IMR-90 (cell line): ENCODE results near the gene ITGA2. TPM values are rescaled to one million over a fixed set of nuclear protein-coding genes. Genes with fewer than 3 reads are reported as not detected.

Source experiments
- ATAC-seq: fragments of 200-7000 bp; cut with Tn5 transposase; 2 replicates; pipeline ENCODE4 v1.9.1; 2020; ENCODE audit warnings: low read depth, mild to moderate bottlenecking, moderate library complexity
- BruUV-seq: library from RNA; stranded (reverse); fragments of 400-500 nt; replicated peaks from 2 replicates; lab custom pipeline; 2021; lab: Mats Ljungman, UMichigan
- CTCF ChIA-PET: fragments of 300-600 bp; formaldehyde crosslinking; extraction: SDS; loops from one replicate; lab custom pipeline; 2021; ENCODE audit warnings: antibody characterized with exemption; lab: Yijun Ruan, JAX
- POLR2A ChIA-PET: fragments of 300-600 bp; sonication (Branson Sonifier 250); formaldehyde crosslinking; loops from one replicate; lab custom pipeline; 2022; ENCODE audit warnings: antibody characterized with exemption; ENCODE audit not compliant: unreplicated experiment; lab: Charles Lee
- DNase-seq: peaks from one replicate; pipeline ENCODE4 v3.0.0; 2013
- H2AFZ ChIP-seq: replicated peaks from 2 replicates; pipeline ENCODE3; 2013; ENCODE audit warnings: low read length, mild to moderate bottlenecking; ENCODE audit not compliant: poor library complexity
- H2AK5ac ChIP-seq: 2 replicates; pipeline ENCODE4 v1.6.1; 2013; ENCODE audit warnings: low read depth, low read length, inconsistent platforms
- H2AK9ac ChIP-seq: replicated peaks from 2 replicates; pipeline ENCODE3; 2013; ENCODE audit warnings: mild to moderate bottlenecking, low read depth, low read length, moderate library complexity; ENCODE audit not compliant: poor library complexity
- H2BK120ac ChIP-seq: 2 replicates; pipeline ENCODE4 v1.6.1; 2013; ENCODE audit warnings: low read depth, low read length, inconsistent platforms
- H2BK15ac ChIP-seq: 3 replicates; pipeline ENCODE4 v1.6.1; 2013; ENCODE audit warnings: low read depth, low read length, inconsistent platforms
- H2BK20ac ChIP-seq: 2 replicates; pipeline ENCODE4 v1.6.1; 2013; ENCODE audit warnings: low read depth, mild to moderate bottlenecking, inconsistent platforms, low read length, moderate library complexity
- H2BK5ac ChIP-seq: 2 replicates; pipeline ENCODE4 v1.6.1; 2013; ENCODE audit warnings: mild to moderate bottlenecking, low read depth, low read length, inconsistent platforms; ENCODE audit not compliant: poor library complexity, severe bottlenecking
- H3K14ac ChIP-seq: replicated peaks from 2 replicates; pipeline ENCODE4 v1.6.1; 2013; ENCODE audit warnings: low read depth, low read length, inconsistent platforms
- H3K18ac ChIP-seq: 2 replicates; pipeline ENCODE4 v1.6.1; 2013; ENCODE audit warnings: low read depth, low read length, control low read depth
- H3K23ac ChIP-seq: 2 replicates; pipeline ENCODE4 v1.6.1; 2013; ENCODE audit warnings: low read depth, low read length, inconsistent platforms
- H3K27ac ChIP-seq: 2 replicates; pipeline ENCODE4 v1.5.1; 2013; ENCODE audit warnings: mild to moderate bottlenecking, control low read depth, low read length; ENCODE audit not compliant: insufficient read depth
- H3K27me3 ChIP-seq: 2 replicates; pipeline ENCODE4 v1.6.1; 2013; ENCODE audit warnings: low read length; ENCODE audit not compliant: control insufficient read depth, insufficient read depth
- H3K36me3 ChIP-seq: 2 replicates; pipeline ENCODE4 v1.6.1; 2013; ENCODE audit warnings: low read length, mixed read lengths; ENCODE audit not compliant: control insufficient read depth, insufficient read depth
- H3K4ac ChIP-seq: 2 replicates; pipeline ENCODE4 v1.6.1; 2013; ENCODE audit warnings: low read depth, low read length, inconsistent platforms
- H3K4me1 ChIP-seq: 2 replicates; pipeline ENCODE4 v1.6.1; 2013; ENCODE audit warnings: low read length, mixed read lengths; ENCODE audit not compliant: control insufficient read depth, insufficient read depth
- H3K4me2 ChIP-seq: 2 replicates; pipeline ENCODE4 v1.6.1; 2013; ENCODE audit warnings: low read depth, mild to moderate bottlenecking, control low read depth, low read length, moderate library complexity
- H3K4me3 ChIP-seq: 2 replicates; pipeline ENCODE4 v1.5.1; 2013; ENCODE audit warnings: low read depth, mild to moderate bottlenecking, control low read depth, low read length, moderate library complexity; ENCODE audit not compliant: insufficient read depth
- H3K56ac ChIP-seq: 2 replicates; pipeline ENCODE4 v1.6.1; 2013; ENCODE audit warnings: low read length, inconsistent platforms; ENCODE audit not compliant: insufficient read depth; ENCODE audit errors: extremely low read depth
- H3K79me1 ChIP-seq, 2 experiments: 2 replicates each; pipeline ENCODE4 v1.6.1; 2013; ENCODE audit warnings: low read length in 2 of 2, inconsistent platforms in 1 of 2, low read depth in 1 of 2
- H3K9ac ChIP-seq: 2 replicates; pipeline ENCODE4 v1.6.1; 2013; ENCODE audit warnings: low read depth, low read length, control low read depth
- H3K9me1 ChIP-seq: 2 replicates; pipeline ENCODE4 v1.6.1; 2013; ENCODE audit warnings: low read length, inconsistent platforms; ENCODE audit not compliant: insufficient read depth
- H3K9me3 ChIP-seq: 2 replicates; pipeline ENCODE4 v1.6.1; 2013; ENCODE audit warnings: low read length; ENCODE audit not compliant: control insufficient read depth, insufficient read depth
- H4K20me1 ChIP-seq: 2 replicates; pipeline ENCODE4 v1.6.1; 2013; ENCODE audit warnings: low read length, inconsistent platforms; ENCODE audit not compliant: insufficient read depth
- H4K5ac ChIP-seq: 2 replicates; pipeline ENCODE4 v1.6.1; 2013; ENCODE audit warnings: mild to moderate bottlenecking, low read depth, low read length, control low read depth
- H4K8ac ChIP-seq, 2 experiments: 2 replicates each; pipeline ENCODE4 v1.6.1; 2013; ENCODE audit warnings: low read depth in 2 of 2, low read length in 2 of 2, control low read depth in 1 of 2, inconsistent platforms in 1 of 2
- H4K91ac ChIP-seq: 2 replicates; pipeline ENCODE4 v1.6.1; 2013; ENCODE audit warnings: low read depth, low read length, inconsistent platforms; ENCODE audit not compliant: insufficient read depth
- BHLHE40 ChIP-seq: fragments of 150-350 bp; IDR thresholded peaks from 2 replicates; pipeline ENCODE4 v1.6.1; 2016; ENCODE audit warnings: mild to moderate bottlenecking, low read depth, low read length
- CEBPB ChIP-seq: IDR thresholded peaks from 2 replicates; pipeline ENCODE4 v1.6.1; 2012; ENCODE audit warnings: low read depth, low read length, improper control_type of control experiment
- CHD1 ChIP-seq: IDR thresholded peaks from 2 replicates; pipeline ENCODE4 v1.6.1; 2012; ENCODE audit warnings: low read depth, low read length, improper control_type of control experiment
- CTCF ChIP-seq: conservative IDR thresholded peaks from 2 replicates; pipeline ENCODE4 v1.5.1; 2012; ENCODE audit warnings: mild to moderate bottlenecking, low read depth, low read length, improper control_type of control experiment
- ELK1 ChIP-seq: fragments of 150-350 bp; IDR thresholded peaks from 2 replicates; pipeline ENCODE4 v1.6.1; 2016; ENCODE audit warnings: low read depth, mild to moderate bottlenecking, low read length, moderate library complexity, borderline replicate concordance
- FOS ChIP-seq: fragments of 150-350 bp; IDR thresholded peaks from 2 replicates; pipeline ENCODE4 v1.6.1; 2016; ENCODE audit warnings: low read depth, low read length
- MAFK ChIP-seq: IDR thresholded peaks from 2 replicates; pipeline ENCODE4 v1.6.1; 2012; ENCODE audit warnings: low read depth, low read length, improper control_type of control experiment
- MAZ ChIP-seq: IDR thresholded peaks from 2 replicates; pipeline ENCODE4 v1.6.1; 2012; ENCODE audit warnings: low read depth, mild to moderate bottlenecking, low read length, improper control_type of control experiment, moderate library complexity, borderline replicate concordance
- MXI1 ChIP-seq: IDR thresholded peaks from 2 replicates; pipeline ENCODE4 v1.6.1; 2012; ENCODE audit warnings: low read depth, mild to moderate bottlenecking, low read length, moderate library complexity, borderline replicate concordance
- NFE2L2 ChIP-seq: fragments of 150-350 bp; IDR thresholded peaks from 2 replicates; pipeline ENCODE4 v1.6.1; 2016; ENCODE audit warnings: low read depth, mild to moderate bottlenecking, low read length
- POLR2A ChIP-seq: IDR thresholded peaks from 2 replicates; pipeline ENCODE4 v1.6.1; 2012; ENCODE audit warnings: mild to moderate bottlenecking, low read depth, low read length
- RAD21 ChIP-seq: IDR thresholded peaks from 2 replicates; pipeline ENCODE4 v1.6.1; 2012; ENCODE audit warnings: low read length, improper control_type of control experiment
- RCOR1 ChIP-seq: IDR thresholded peaks from 2 replicates; pipeline ENCODE4 v1.6.1; 2012; ENCODE audit warnings: mild to moderate bottlenecking, low read length, improper control_type of control experiment; ENCODE audit not compliant: insufficient replicate concordance
- RFX5 ChIP-seq: IDR thresholded peaks from 2 replicates; pipeline ENCODE4 v1.8.0; 2012; ENCODE audit warnings: low read depth, mild to moderate bottlenecking, low read length, moderate library complexity
- SMC3 ChIP-seq: fragments of 150-350 bp; IDR thresholded peaks from 2 replicates; pipeline ENCODE4 v1.6.1; 2016; ENCODE audit warnings: low read depth, mild to moderate bottlenecking, antibody characterized with exemption, low read length, moderate library complexity
- USF2 ChIP-seq: fragments of 150-350 bp; IDR thresholded peaks from 2 replicates; pipeline ENCODE4 v1.6.1; 2017; ENCODE audit warnings: mild to moderate bottlenecking, antibody characterized with exemption, low read length, low read depth
- WGBS, 2 experiments: methylation state at CpG; one replicate each; pipeline versions ENCODE4 v1.1.5 to v1.1.7; 2013; ENCODE audit warnings: missing lambda C conversion rate in 2 of 2; ENCODE audit not compliant: insufficient read length in 1 of 2; ENCODE audit errors: extremely low coverage in 2 of 2; 5-methylcytosine and 5-hydroxymethylcytosine counted together
- dilution Hi-C: fragments of 300-500 bp; cut with HindIII; formaldehyde crosslinking; loops from one replicate; pipeline ENCODE4 v1.14.3; 2018; ENCODE audit warnings: low sequenced_read_pairs; ENCODE audit not compliant: unreplicated experiment
- in situ Hi-C: fragments of 300-500 bp; cut with MboI; formaldehyde crosslinking; loops from 3 replicates; pipeline ENCODE4 v1.14.3; 2019; ENCODE audit warnings: low sequenced_read_pairs, inconsistent platforms, mixed read lengths
- intact Hi-C: fragments of 100-400 bp; cut with micrococcal nuclease; formaldehyde crosslinking; loops from 2 replicates; pipeline ENCODE4 v1.10.0; 2022
- polyA plus RNA-seq, 3 experiments: library from polyadenylated mRNA; depleted of rRNA; stranded (reverse); fragments of >200 nt; gene quantifications; 2 replicates each; pipeline ENCODE4 v1.2.3, GENCODE V29; 2012; ENCODE audit warnings: low replicate concordance in 1 of 3
- total RNA-seq: library from RNA; depleted of rRNA; stranded (reverse); fragments of >200 nt; gene quantifications from 2 replicates; pipeline ENCODE4 v1.2.3, GENCODE V29; 2012

ITGA2 gene
- total and polyA plus RNA-seq, 2 of the 4 experiments (the other 2 are of a cell fraction), result 23.3 to 93.4 TPM

- Histone ChIP-seq H3K27ac (0 out of 2 replicates have a peak overlapping the region, but pooled peaks have one; percentile 36), H3K9me1 (peaks cover 2% of the 10 kb centered on the region; the same call in 1 of the 2 replicates), H2BK15ac (no peak overlapping the region), H2AK9ac (peak overlapping the region; percentile 42), H3K9ac (no peak overlapping the region), H2AK5ac (no peak overlapping the region), H3K18ac (no peak overlapping the region), H2BK5ac (no peak overlapping the region), H3K23ac (no peak overlapping the region), H3K14ac (peak overlapping the region; percentile 72), H3K36me3 (peaks cover 21% of the 10 kb centered on the region), H2AFZ (no peak overlapping the region), H3K27me3 (no peaks in the 10 kb centered on the region), H3K4ac (no peak overlapping the region), H3K4me3 (no peak overlapping the region), H4K8ac (no peak overlapping the region; a peak in 1 of 4 replicates), H3K79me1 (peaks cover 0 to 10% of the 10 kb centered on the region in 2 experiments; a peak in 1 of 4 replicates), H3K9me3 (no peaks in the 10 kb centered on the region), H4K91ac (no peak overlapping the region), H4K20me1 (no peaks in the 10 kb centered on the region; the same call in 1 of the 2 replicates), H3K56ac (no peak overlapping the region), H2BK120ac (no peak overlapping the region), H2BK20ac (no peak overlapping the region), H3K4me2 (no peak overlapping the region), H3K4me1 (peaks cover 14% of the 10 kb centered on the region), H4K5ac (no peak overlapping the region)
- WGBS, 2 experiments, result no CpG with 5 or more reads among the region's 5 CpGs
- TF ChIP-seq POLR2A, result no peak
- TF ChIP-seq CEBPB, result no peak
- TF ChIP-seq SMC3, result no peak
- TF ChIP-seq USF2, result no peak
- no peak for TF ChIP-seq CHD1
- no peak for TF ChIP-seq RFX5
- no peak for TF ChIP-seq MXI1
- TF ChIP-seq ELK1, result no peak
- TF ChIP-seq MAZ, result no peak
- TF ChIP-seq RAD21, result no peak
- no peak for TF ChIP-seq MAFK
- no peak for TF ChIP-seq CTCF
- no peak for TF ChIP-seq NFE2L2
- no peak for TF ChIP-seq RCOR1
- no peak for TF ChIP-seq FOS
- TF ChIP-seq BHLHE40, result no peak
- no peak for DNase-seq
- dilution Hi-C loops (no loop called here), in situ Hi-C loops (no loop called here), intact Hi-C loops (loop anchor here (5.0 kb wide), 1 partner anchor 43 kb away; no protein-coding TSS in a partner anchor)
- POLR2A ChIA-PET, result no interaction called here
- no TSS peak for BruUV-seq
- no peak for ATAC-seq
- CTCF ChIA-PET, result no interaction called here
Measured at GRCh38 chr5:53090229-53090628, 101.1 kb downstream of the ITGA2 start.
